H1 (cell line): ENCODE data around the gene MBD4. TPM values are rescaled to one million over a fixed set of nuclear protein-coding genes. Genes with fewer than 3 reads are reported as not detected.
A peak's percentile ranks its signal among the peaks of the same experiment; 100 is the strongest.

Experiments used
- CTCF ChIA-PET: fragments of 300-600 bp; sonication (Branson Sonifier 250); formaldehyde crosslinking; loops from one replicate; lab custom pipeline; 2021; ENCODE audit not compliant: partially characterized antibody; lab: Charles Lee
- POLR2A ChIA-PET: fragments of 300-600 bp; sonication (Branson Sonifier 250); formaldehyde crosslinking; loops from one replicate; lab custom pipeline; 2021; ENCODE audit warnings: inconsistent platforms; ENCODE audit not compliant: partially characterized antibody; lab: Charles Lee
- DNase-seq, 2 experiments: peaks; one replicate each; pipeline versions ENCODE4 v3.0.0 to v3.0.0-alpha.2; 2010 to 2022; ENCODE audit warnings: low spot score in 2 of 2, low read depth in 1 of 2, mixed read lengths in 1 of 2
- FAIRE-seq: peaks from 2 replicates; lab custom pipeline; 2011; peaks lifted over from hg19 to GRCh38; lab: Jason Lieb, UNC
- H2AFZ ChIP-seq: 2 replicates; pipeline ENCODE4 v1.8.1; 2012; ENCODE audit warnings: low read length, inconsistent platforms
- H2AK5ac ChIP-seq: 2 replicates; pipeline ENCODE4 v1.6.1; 2013; ENCODE audit warnings: low read depth, low read length
- H2BK120ac ChIP-seq: replicated peaks from 2 replicates; pipeline ENCODE3; 2013; ENCODE audit warnings: low read depth, low read length, inconsistent platforms
- H2BK12ac ChIP-seq: 2 replicates; pipeline ENCODE4 v1.6.1; 2013; ENCODE audit warnings: low read depth, low read length
- H2BK15ac ChIP-seq: 2 replicates; pipeline ENCODE4 v1.6.1; 2013; ENCODE audit warnings: low read length
- H2BK20ac ChIP-seq: 2 replicates; pipeline ENCODE4 v1.6.1; 2013; ENCODE audit warnings: low read length
- H2BK5ac ChIP-seq: 2 replicates; pipeline ENCODE4 v1.6.1; 2013; ENCODE audit warnings: low read depth, low read length
- H3K14ac ChIP-seq: 2 replicates; pipeline ENCODE4 v1.6.1; 2013; ENCODE audit warnings: inconsistent platforms; ENCODE audit not compliant: insufficient read length
- H3K18ac ChIP-seq: 2 replicates; pipeline ENCODE4 v1.6.1; 2013; ENCODE audit warnings: low read length; ENCODE audit errors: extremely low read depth
- H3K23ac ChIP-seq: 2 replicates; pipeline ENCODE4 v1.6.1; 2013; ENCODE audit warnings: inconsistent platforms; ENCODE audit not compliant: insufficient read length
- H3K23me2 ChIP-seq: 2 replicates; pipeline ENCODE4 v1.6.1; 2013; ENCODE audit warnings: low read depth, low read length
- H3K27ac ChIP-seq: 2 replicates; pipeline ENCODE4 v1.6.1; 2011; ENCODE audit warnings: low read depth, low read length, inconsistent platforms
- H3K27me3 ChIP-seq, 4 experiments: replicated peaks in 1 of 4; 1 replicate in 1 of 4; 2 replicates in 3 of 4; pipeline versions ENCODE4 v1.6.1 to v1.8.1; 2011 to 2013; ENCODE audit warnings: low read length in 3 of 4, mild to moderate bottlenecking in 3 of 4, inconsistent platforms in 2 of 4, mixed read lengths in 2 of 4, moderate library complexity in 1 of 4; ENCODE audit not compliant: control insufficient read depth in 3 of 4, insufficient read depth in 3 of 4; ENCODE audit errors: extremely low read depth in 1 of 4
- H3K36me3 ChIP-seq, 4 experiments: 2 replicates each; pipeline versions ENCODE4 v1.6.1 to v1.8.1; 2011 to 2013; ENCODE audit warnings: mild to moderate bottlenecking in 4 of 4, low read length in 3 of 4, moderate library complexity in 2 of 4, control low read depth in 1 of 4, inconsistent platforms in 1 of 4; ENCODE audit not compliant: insufficient read depth in 4 of 4, control insufficient read depth in 2 of 4
- H3K4ac ChIP-seq: replicated peaks from 2 replicates; pipeline ENCODE3; 2013; ENCODE audit warnings: low read length, low read depth, mixed read lengths, inconsistent platforms; ENCODE audit not compliant: insufficient read length
- H3K4me1 ChIP-seq, 4 experiments: replicated peaks in 1 of 4; 1 replicate in 1 of 4; 2 replicates in 3 of 4; pipeline versions ENCODE4 v1.6.1 to v1.8.1; 2011 to 2013; ENCODE audit warnings: low read length in 3 of 4, inconsistent platforms in 2 of 4, mixed read lengths in 1 of 4; ENCODE audit not compliant: insufficient read depth in 4 of 4, control insufficient read depth in 3 of 4
- H3K4me2 ChIP-seq, 2 experiments: 2 replicates each; pipeline versions ENCODE4 v1.6.1 to v1.8.1; 2011 to 2013; ENCODE audit warnings: low read depth in 2 of 2, low read length in 2 of 2, control low read depth in 1 of 2, inconsistent platforms in 1 of 2, mild to moderate bottlenecking in 1 of 2; ENCODE audit not compliant: insufficient read depth in 1 of 2
- H3K4me3 ChIP-seq, 4 experiments: fragments of 200-600, 300-600 bp in 1 of 4; sonication (generic), shearing (Covaris generic), sonication (Bioruptor Twin) in 1 of 4; 2 replicates each; pipeline versions ENCODE4 v1.5.1 to v1.8.1; 2011 to 2016; ENCODE audit warnings: low read length in 4 of 4, low read depth in 3 of 4, control low read depth in 2 of 4, inconsistent platforms in 2 of 4, mild to moderate bottlenecking in 2 of 4, mixed read lengths in 1 of 4, moderate library complexity in 1 of 4; ENCODE audit not compliant: insufficient read depth in 2 of 4; ENCODE audit errors: extremely low read depth in 1 of 4
- H3K56ac ChIP-seq: replicated peaks from 2 replicates; pipeline ENCODE3; 2013; ENCODE audit warnings: low read depth, mild to moderate bottlenecking, mixed read lengths, low read length, inconsistent platforms; ENCODE audit not compliant: insufficient read length
- H3K79me1 ChIP-seq: 2 replicates; pipeline ENCODE4 v1.6.1; 2013; ENCODE audit warnings: low read depth, low read length, control low read depth
- H3K79me2 ChIP-seq, 2 experiments: 2 replicates each; pipeline versions ENCODE4 v1.6.1 to v1.8.1; 2012 to 2013; ENCODE audit warnings: low read length in 2 of 2, mild to moderate bottlenecking in 2 of 2, inconsistent platforms in 1 of 2; ENCODE audit not compliant: insufficient read depth in 2 of 2, control insufficient read depth in 1 of 2
- H3K9ac ChIP-seq, 4 experiments: replicated peaks in 1 of 4; 1 replicate in 1 of 4; 2 replicates in 3 of 4; pipeline versions ENCODE4 v1.6.1 to v1.8.1; 2011 to 2013; ENCODE audit warnings: low read depth in 3 of 4, low read length in 3 of 4, control low read depth in 2 of 4, mild to moderate bottlenecking in 2 of 4, moderate library complexity in 2 of 4, inconsistent platforms in 1 of 4; ENCODE audit errors: extremely low read depth in 1 of 4
- H3K9me3 ChIP-seq, 2 experiments: 2 replicates each; pipeline versions ENCODE4 v1.6.1 to v1.8.1; 2012 to 2013; ENCODE audit warnings: mild to moderate bottlenecking in 2 of 2, moderate library complexity in 2 of 2, control low read depth in 1 of 2, inconsistent platforms in 1 of 2, low read depth in 1 of 2, low read length in 1 of 2, mixed read lengths in 1 of 2; ENCODE audit not compliant: insufficient read depth in 2 of 2
- H4K20me1 ChIP-seq, 2 experiments: replicated peaks in 1 of 2; 2 replicates each; pipeline versions ENCODE3 to v1.8.1; 2011 to 2013; ENCODE audit warnings: inconsistent platforms in 2 of 2, low read length in 2 of 2, mild to moderate bottlenecking in 1 of 2; ENCODE audit not compliant: insufficient read depth in 2 of 2, control insufficient read depth in 1 of 2
- H4K5ac ChIP-seq: 2 replicates; pipeline ENCODE4 v1.6.1; 2013; ENCODE audit warnings: low read length, low read depth, mixed read lengths, inconsistent platforms; ENCODE audit not compliant: insufficient read length
- H4K8ac ChIP-seq: 2 replicates; pipeline ENCODE4 v1.8.0; 2013; ENCODE audit warnings: mild to moderate bottlenecking, moderate library complexity, low read length, inconsistent platforms; ENCODE audit not compliant: insufficient read depth; ENCODE audit errors: extremely low read depth
- H4K91ac ChIP-seq: replicated peaks from 2 replicates; pipeline ENCODE3; 2013; ENCODE audit warnings: low read length, mixed read lengths, inconsistent platforms; ENCODE audit not compliant: insufficient read length
- BRCA1 ChIP-seq: IDR thresholded peaks from 2 replicates; pipeline ENCODE4 v1.6.1; 2012; ENCODE audit warnings: low read depth, low read length, improper control_type of control experiment
- CHD1 ChIP-seq: IDR thresholded peaks from 2 replicates; pipeline ENCODE4 v1.6.1; 2012; ENCODE audit warnings: low read depth, low read length, improper control_type of control experiment
- EGR1 ChIP-seq: IDR thresholded peaks from 2 replicates; pipeline ENCODE4 v1.6.1; 2011; ENCODE audit warnings: low read depth, low read length, borderline replicate concordance
- GTF2F1 ChIP-seq: IDR thresholded peaks from 2 replicates; pipeline ENCODE4 v1.6.1; 2012; ENCODE audit warnings: low read depth, low read length, improper control_type of control experiment, borderline replicate concordance
- KDM1A ChIP-seq: fragments of 200-600, 300-600 bp; sonication (generic); IDR thresholded peaks from 2 replicates; pipeline ENCODE4 v1.7.1; 2016; ENCODE audit warnings: mild to moderate bottlenecking, low read length, borderline replicate concordance
- KDM4A ChIP-seq: IDR thresholded peaks from one replicate; pipeline ENCODE4 v1.7.1; 2012; ENCODE audit warnings: low read depth, mild to moderate bottlenecking, moderate library complexity, low read length, inconsistent platforms; ENCODE audit not compliant: severe bottlenecking
- SIRT6 ChIP-seq: IDR thresholded peaks from one replicate; pipeline ENCODE4 v1.7.1; 2012; ENCODE audit warnings: low read length, inconsistent platforms
- SP1 ChIP-seq: IDR thresholded peaks from 2 replicates; pipeline ENCODE4 v1.6.1; 2011; ENCODE audit warnings: low read depth, low read length
- TCF12 ChIP-seq: IDR thresholded peaks from 2 replicates; pipeline ENCODE4 v1.6.1; 2011; ENCODE audit warnings: low read depth, mild to moderate bottlenecking, low read length
- YY1 ChIP-seq: IDR thresholded peaks from 2 replicates; pipeline ENCODE4 v1.6.1; 2011; ENCODE audit warnings: low read depth, mild to moderate bottlenecking, low read length
- WGBS, 2 experiments: shearing (Covaris generic) in 1 of 2; methylation state at CpG; one replicate each; pipeline versions ENCODE4 v1.1.6 to v1.1.7; 2013 to 2015; ENCODE audit warnings: low lambda C conversion rate in 2 of 2, mixed read lengths in 2 of 2, inconsistent platforms in 1 of 2, low coverage in 1 of 2, missing lambda C conversion rate in 1 of 2; ENCODE audit not compliant: insufficient replicate concordance in 2 of 2, insufficient coverage in 1 of 2, insufficient read length in 1 of 2; ENCODE audit errors: extremely low coverage in 1 of 2, missing lambda C conversion rate in 1 of 2; 5-methylcytosine and 5-hydroxymethylcytosine counted together
- polyA plus RNA-seq, 7 experiments: library from polyadenylated mRNA; depleted of rRNA in 3 of 7; stranded (reverse) in 5 of 7; unstranded in 2 of 7; fragments of >200 nt in 5 of 7; fragments of 200-250 nt in 2 of 7; gene quantifications; 1 replicate in 5 of 7; 2 replicates in 1 of 7; 4 replicates in 1 of 7; pipeline versions ENCODE4 v1.2.1 to v1.2.3, GENCODE V29; 2011 to 2013; ENCODE audit warnings: missing spikeins in 2 of 7, mixed read lengths in 2 of 7
- total RNA-seq: library from RNA; stranded (reverse); fragmentation: NEBNext Ultra II Directional; extraction: Animal tissue kit (Norgen Biotek cat#: 25700); gene quantifications from 2 replicates; pipeline ENCODE4 v1.2.1, GENCODE V29; 2021

Gene MBD4
- total and polyA plus RNA-seq, 2 of the 8 experiments (the other 6 are each of a cell fraction or from before 2014, with no cell fraction given): 11.2 to 35.8 TPM

GRCh38 chr3:129403450-129403849, 36.3 kb downstream of the MBD4 start:
- no peak overlapping the region for H2AK5ac ChIP-seq
- no peak overlapping the region for H3K23ac ChIP-seq
- peaks cover 0 to 2% of the 10 kb centered on the region in 2 experiments for H4K20me1 ChIP-seq
- no peaks in the 10 kb centered on the region for H3K4me1 ChIP-seq
- WGBS, 2 experiments: 86% methylated on average over 7 of the region's 7 CpGs; no CpG with 5 or more reads in 1 of the 2 experiments
- no peak for TF ChIP-seq GTF2F1
- no peak for TF ChIP-seq KDM4A
- TF ChIP-seq KDM1A: no peak
- no peak for TF ChIP-seq YY1
- no peak for TF ChIP-seq TCF12
- TF ChIP-seq EGR1: no peak
- TF ChIP-seq SP1: no peak
- TF ChIP-seq SIRT6: no peak
- TF ChIP-seq CHD1: no peak
- no peak for TF ChIP-seq BRCA1
- peak overlapping the region; percentile 59; the same call in 1 of the 2 replicates for H4K8ac ChIP-seq
- no peak overlapping the region for H3K14ac ChIP-seq
- no peak overlapping the region for H2BK20ac ChIP-seq
- H3K79me1 ChIP-seq: no peaks in the 10 kb centered on the region; the same call in 1 of the 2 replicates
- no peaks in the 10 kb centered on the region; the same call in 1 of the 2 replicates for H3K23me2 ChIP-seq
- no peak overlapping the region for H2BK5ac ChIP-seq
- H2BK12ac ChIP-seq: no peak overlapping the region
- no peak overlapping the region for H2BK120ac ChIP-seq
- H4K91ac ChIP-seq: no peak overlapping the region
- H3K27me3 ChIP-seq: no peaks in the 10 kb centered on the region; a peak in 1 of 7 replicates
- DNase-seq (no peak), FAIRE-seq (no peak)
- H3K79me2 ChIP-seq: peaks cover 4 to 8% of the 10 kb centered on the region in 2 experiments; a peak in 3 of 4 replicates
- H2BK15ac ChIP-seq: no peak overlapping the region
- H3K36me3 ChIP-seq: no peaks in the 10 kb centered on the region
- H3K9me3 ChIP-seq: no peaks in the 10 kb centered on the region
- no peak overlapping the region for H3K4me2 ChIP-seq
- H3K56ac ChIP-seq: no peak overlapping the region
- H3K27ac ChIP-seq: no peak overlapping the region
- no peak overlapping the region for H3K18ac ChIP-seq
- H3K4me3 ChIP-seq: no peak overlapping the region
- H3K9ac ChIP-seq: no peak overlapping the region
- H3K4ac ChIP-seq: no peak overlapping the region
- no peak overlapping the region for H4K5ac ChIP-seq
- H2AFZ ChIP-seq: no peak overlapping the region
- POLR2A ChIA-PET: interaction anchor here (0.6 to 3.2 kb wide), 5 partner anchors 12 to 87 kb away, joined by 3 to 13 read pairs (median 4); partner anchors contain the start of gene EFCAB12
- CTCF ChIA-PET: interaction anchor here (0.7 to 9.2 kb wide), 5 partner anchors 9 to 80 kb away, joined by 3 to 58 read pairs (median 4); no protein-coding TSS in a partner anchor
